Stimulated activated CD4-positive, alpha-beta T cell treated with anti-CD3 and anti-CD28 coated beads, Interleukin-12 subunit alpha, Interleukin-12 subunit beta, amount 100 ng/mL, for 48 hours (primary cell): Measurements from ENCODE around the gene NWD2.
"Not testable (repeated sequence)": the region's sequence is repeated elsewhere in the genome, so short reads cannot be mapped to it uniquely, and the experiment has no call there.

ENCODE experiments used
- DNase-seq, 3 donors: peaks; one replicate each; pipeline ENCODE4 v3.0.0-alpha.2; 2020; ENCODE audit warnings: low read depth in 2 of 3, low spot score in 1 of 3

NWD2 gene

GRCh38 chr4:37392521-37393255 lies 148.1 kb downstream of the NWD2 start:
- no peak for DNase-seq

- DNase-seq, result no peak
Measured at GRCh38 chr4:37393321-37393720, 148.8 kb downstream of the NWD2 start.

- no peak for DNase-seq
Measured at GRCh38 chr4:37393889-37394288, 149.3 kb downstream of the NWD2 start.

GRCh38 chr4:37397505-37397904 lies 153.0 kb downstream of the NWD2 start:
- DNase-seq, result no peak

GRCh38 chr4:37400241-37400881 lies 155.8 kb downstream of the NWD2 start:
- no peak for DNase-seq

GRCh38 chr4:37407938-37408826 lies 163.6 kb downstream of the NWD2 start:
- not testable (repeated sequence) for DNase-seq

- not testable (repeated sequence) for DNase-seq
Measured at GRCh38 chr4:37413612-37414011, 169.1 kb downstream of the NWD2 start.

GRCh38 chr4:37415845-37416369 lies 171.4 kb downstream of the NWD2 start:
- DNase-seq, result no peak

GRCh38 chr4:37421614-37422013 lies 177.1 kb downstream of the NWD2 start:
- DNase-seq, result no peak

- DNase-seq, result no peak
Measured at GRCh38 chr4:37422102-37422501, 177.6 kb downstream of the NWD2 start.

GRCh38 chr4:37422638-37423037 lies 178.1 kb downstream of the NWD2 start:
- no peak for DNase-seq

- no peak for DNase-seq
Measured at GRCh38 chr4:37423310-37423709, 178.8 kb downstream of the NWD2 start.

GRCh38 chr4:37424753-37425152 lies 180.2 kb downstream of the NWD2 start:
- no peak for DNase-seq

GRCh38 chr4:37425857-37426256 lies 181.3 kb downstream of the NWD2 start:
- no peak for DNase-seq

- DNase-seq, result no peak
Measured at GRCh38 chr4:37427193-37427592, 182.7 kb downstream of the NWD2 start.

- DNase-seq, result no peak
Measured at GRCh38 chr4:37429906-37430305, 185.4 kb downstream of the NWD2 start.

GRCh38 chr4:37430718-37431416 lies 186.3 kb downstream of the NWD2 start:
- no peak for DNase-seq

GRCh38 chr4:37431417-37431743 lies 186.8 kb downstream of the NWD2 start:
- DNase-seq, result no peak

- no peak for DNase-seq
Measured at GRCh38 chr4:37434469-37434868, 189.9 kb downstream of the NWD2 start.

- no peak for DNase-seq
Measured at GRCh38 chr4:37436546-37436945, 192.0 kb downstream of the NWD2 start.

- no peak for DNase-seq
Measured at GRCh38 chr4:37437163-37437562, 192.6 kb downstream of the NWD2 start.
